H9 (cell line): ENCODE results near the gene NHS. TPM values are rescaled to one million over a fixed set of nuclear protein-coding genes. Genes with fewer than 3 reads are reported as not detected.

Source experiments
- DNase-seq: peaks from one replicate; pipeline ENCODE4 v3.0.0-alpha.2; 2017
- H2AFZ ChIP-seq: one replicate; pipeline ENCODE4 v1.6.1; 2013; ENCODE audit warnings: mild to moderate bottlenecking, low read length, control low read depth, moderate library complexity
- H2AK5ac ChIP-seq: 2 replicates; pipeline ENCODE4 v1.6.1; 2013; ENCODE audit warnings: low read length, control low read depth, mixed read lengths; ENCODE audit not compliant: insufficient read length
- H2BK120ac ChIP-seq: one replicate; pipeline ENCODE4 v1.6.1; 2013; ENCODE audit warnings: low read depth, mild to moderate bottlenecking, low read length, control low read depth, inconsistent platforms; ENCODE audit not compliant: poor library complexity, severe bottlenecking
- H2BK12ac ChIP-seq: 2 replicates; pipeline ENCODE4 v1.6.1; 2013; ENCODE audit warnings: low read length, control low read depth, mixed read lengths, low read depth; ENCODE audit not compliant: insufficient read length
- H2BK15ac ChIP-seq: 2 replicates; pipeline ENCODE4 v1.6.1; 2013; ENCODE audit warnings: low read depth, low read length, control low read depth
- H2BK20ac ChIP-seq: one replicate; pipeline ENCODE4 v1.6.1; 2013; ENCODE audit warnings: low read depth, mild to moderate bottlenecking, low read length, control low read depth, inconsistent platforms; ENCODE audit not compliant: poor library complexity, severe bottlenecking
- H2BK5ac ChIP-seq: 2 replicates; pipeline ENCODE4 v1.6.1; 2013; ENCODE audit warnings: low read length, control low read depth, mixed read lengths; ENCODE audit not compliant: insufficient read length
- H3K14ac ChIP-seq: 2 replicates; pipeline ENCODE4 v1.6.1; 2013; ENCODE audit warnings: low read length, control low read depth; ENCODE audit not compliant: insufficient read depth
- H3K18ac ChIP-seq: 2 replicates; pipeline ENCODE4 v1.6.1; 2013; ENCODE audit warnings: low read depth, mild to moderate bottlenecking, mixed read lengths, low read length, control low read depth; ENCODE audit not compliant: insufficient read length
- H3K23ac ChIP-seq: 2 replicates; pipeline ENCODE4 v1.6.1; 2013; ENCODE audit warnings: low read length, control low read depth, mixed read lengths, low read depth; ENCODE audit not compliant: insufficient read length
- H3K23me2 ChIP-seq: 2 replicates; pipeline ENCODE4 v1.6.1; 2013; ENCODE audit warnings: low read depth, mild to moderate bottlenecking, mixed read lengths, low read length, control low read depth; ENCODE audit not compliant: insufficient read length, poor library complexity, severe bottlenecking
- H3K27ac ChIP-seq: 2 replicates; pipeline ENCODE4 v1.5.1; 2013; ENCODE audit warnings: low read length, control low read depth, mixed read lengths, low read depth; ENCODE audit not compliant: insufficient read length
- H3K27me3 ChIP-seq: 2 replicates; pipeline ENCODE4 v1.6.1; 2013; ENCODE audit warnings: low read length, control low read depth, inconsistent platforms; ENCODE audit not compliant: insufficient read depth
- H3K4ac ChIP-seq: 2 replicates; pipeline ENCODE4 v1.6.1; 2013; ENCODE audit warnings: low read depth, mild to moderate bottlenecking, control low read depth, inconsistent platforms, low read length, moderate library complexity
- H3K4me1 ChIP-seq: 2 replicates; pipeline ENCODE4 v1.6.1; 2013; ENCODE audit warnings: low read length, control low read depth, inconsistent platforms; ENCODE audit not compliant: insufficient read depth
- H3K4me2 ChIP-seq: 2 replicates; pipeline ENCODE4 v1.6.1; 2013; ENCODE audit warnings: low read length, control low read depth, mixed read lengths; ENCODE audit not compliant: insufficient read length, insufficient read depth
- H3K56ac ChIP-seq: 2 replicates; pipeline ENCODE4 v1.6.1; 2013; ENCODE audit warnings: low read depth, mild to moderate bottlenecking, mixed read lengths, low read length, control low read depth; ENCODE audit not compliant: insufficient read length
- H3K79me1 ChIP-seq: 2 replicates; pipeline ENCODE4 v1.6.1; 2013; ENCODE audit warnings: low read depth, mild to moderate bottlenecking, moderate library complexity, low read length, control low read depth, inconsistent platforms; ENCODE audit not compliant: insufficient read depth, poor library complexity, severe bottlenecking
- H3K79me2 ChIP-seq: 2 replicates; pipeline ENCODE4 v1.6.1; 2013; ENCODE audit warnings: low read length, control low read depth, inconsistent platforms; ENCODE audit not compliant: insufficient read depth
- H3K9ac ChIP-seq: 2 replicates; pipeline ENCODE4 v1.6.1; 2013; ENCODE audit warnings: low read length, control low read depth, mixed read lengths; ENCODE audit not compliant: insufficient read length; ENCODE audit errors: extremely low read depth
- H3K9me3 ChIP-seq: one replicate; pipeline ENCODE4 v1.6.1; 2013; ENCODE audit warnings: low read depth, low read length, inconsistent platforms; ENCODE audit not compliant: control insufficient read depth
- H3T11ph ChIP-seq: one replicate; pipeline ENCODE4 v1.6.1; 2013; ENCODE audit warnings: mild to moderate bottlenecking, low read length, control low read depth, inconsistent platforms
- H4K20me1 ChIP-seq: one replicate; pipeline ENCODE4 v1.6.1; 2013; ENCODE audit not compliant: control insufficient read depth, insufficient read length, insufficient read depth
- H4K5ac ChIP-seq: 2 replicates; pipeline ENCODE4 v1.6.1; 2013; ENCODE audit warnings: low read depth, mild to moderate bottlenecking, mixed read lengths, low read length, control low read depth; ENCODE audit not compliant: insufficient read length
- H4K8ac ChIP-seq: replicated peaks from 2 replicates; pipeline ENCODE4 v1.6.1; 2013; ENCODE audit warnings: low read length, control low read depth, mixed read lengths, low read depth; ENCODE audit not compliant: insufficient read length
- H4K91ac ChIP-seq: 2 replicates; pipeline ENCODE4 v1.6.1; 2013; ENCODE audit warnings: low read depth, mild to moderate bottlenecking, moderate library complexity, mixed read lengths, low read length, control low read depth; ENCODE audit not compliant: insufficient read length
- H3K27ac Mint-ChIP-seq, 3 experiments: 2 replicates in 2 of 3; 3 replicates in 1 of 3; pipeline ENCODE4 v1.8.0; 2020 to 2021; ENCODE audit warnings: mixed read lengths in 3 of 3, mild to moderate bottlenecking in 1 of 3, moderate library complexity in 1 of 3
- H3K27me3 Mint-ChIP-seq: 2 replicates; pipeline ENCODE4 v1.8.0; 2021; ENCODE audit warnings: low read depth, mild to moderate bottlenecking, moderate library complexity, mixed read lengths
- H3K36me3 Mint-ChIP-seq, 3 experiments: 2 replicates in 2 of 3; 3 replicates in 1 of 3; pipeline ENCODE4 v1.8.0; 2020 to 2021; ENCODE audit warnings: low read depth in 3 of 3, mixed read lengths in 3 of 3; ENCODE audit not compliant: insufficient read depth in 1 of 3
- H3K4me1 Mint-ChIP-seq, 2 experiments: 2 replicates each; pipeline ENCODE4 v1.8.0; 2020; ENCODE audit warnings: mixed read lengths in 2 of 2
- H3K4me3 Mint-ChIP-seq, 2 experiments: 2 replicates in 1 of 2; 3 replicates in 1 of 2; pipeline ENCODE4 v1.8.0; 2020 to 2021; ENCODE audit warnings: mild to moderate bottlenecking in 2 of 2, mixed read lengths in 2 of 2, moderate library complexity in 1 of 2
- H3K9me3 Mint-ChIP-seq, 2 experiments: 2 replicates in 1 of 2; 3 replicates in 1 of 2; pipeline ENCODE4 v1.8.0; 2020; ENCODE audit warnings: mild to moderate bottlenecking in 2 of 2, mixed read lengths in 2 of 2, moderate library complexity in 1 of 2
- CTCF ChIP-seq: fragments of 200-600 bp; sonication (generic); conservative IDR thresholded peaks from 3 replicates; pipeline ENCODE4 v1.8.0; 2021; ENCODE audit warnings: antibody characterized with exemption, mild to moderate bottlenecking
- WGBS: extraction: QIAGEN DNeasy Blood & Tissue Kit; methylation state at CpG from one replicate; pipeline ENCODE4 v1.1.7; 2013; ENCODE audit warnings: missing lambda C conversion rate, low lambda C conversion rate, mixed read lengths; ENCODE audit not compliant: insufficient read length; ENCODE audit errors: extremely low coverage; 5-methylcytosine and 5-hydroxymethylcytosine counted together
- total RNA-seq: library from RNA; stranded (reverse); gene quantifications from 2 replicates; pipeline ENCODE4 v1.2.1, GENCODE V29; 2021

Gene NHS
- total RNA-seq, 1 experiment from 2014 or later, result 8.7 TPM

GRCh38 chrX:17741123-17741511 lies 366.1 kb downstream of the NHS start:
- Histone ChIP-seq H3K14ac (no peak overlapping the region), H2BK5ac (no peak overlapping the region), H3K18ac (no peak overlapping the region), H3K9ac (no peak overlapping the region), H3K79me2 (no peaks in the 10 kb centered on the region), H3K9me3 (no peaks in the 10 kb centered on the region), H2BK20ac (no peak overlapping the region), H2BK12ac (no peak overlapping the region), H3K23me2 (peaks cover 8% of the 10 kb centered on the region), H2AFZ (no peak overlapping the region), H4K20me1 (no peaks in the 10 kb centered on the region), H3K23ac (no peak overlapping the region), H4K8ac (no peak overlapping the region), H3K56ac (no peak overlapping the region), H2BK15ac (no peak overlapping the region), H2BK120ac (no peak overlapping the region), H3T11ph (no peak overlapping the region), H3K4me2 (no peak overlapping the region), H4K5ac (no peak overlapping the region), H3K79me1 (no peaks in the 10 kb centered on the region), H2AK5ac (no peak overlapping the region), H3K4me1 (no peaks in the 10 kb centered on the region), H3K27me3 (no peaks in the 10 kb centered on the region), H3K4ac (no peak overlapping the region), H3K27ac (no peak overlapping the region), H4K91ac (no peak overlapping the region)
- Mint-ChIP-seq H3K27ac (no peak overlapping the region), H3K9me3 (peaks cover 0 to 10% of the 10 kb centered on the region in 2 experiments; a peak in 1 of 5 replicates), H3K36me3 (no peaks in the 10 kb centered on the region), H3K27me3 (peaks cover 36% of the 10 kb centered on the region), H3K4me1 (peaks cover 6 to 17% of the 10 kb centered on the region in 2 experiments; a peak in 3 of 4 replicates), H3K4me3 (no peak overlapping the region)
- WGBS, result no CpG with 5 or more reads among the region's 9 CpGs
- no peak for TF ChIP-seq CTCF
- DNase-seq, result no peak
